HepG2 (cell line): ENCODE measurements around the gene SMARCA4. TPM values are rescaled to one million over a fixed set of nuclear protein-coding genes. Genes with fewer than 3 reads are reported as not detected.

ENCODE experiments used
- ATAC-seq: fragments of 200-7000 bp; cut with Tn5 transposase; 3 replicates; pipeline ENCODE4 v1.9.1; 2020; ENCODE audit warnings: mild to moderate bottlenecking, moderate library complexity
- BruUV-seq: library from RNA; stranded (reverse); fragments of 400-500 nt; replicated peaks from 2 replicates; lab custom pipeline; 2021; lab: Mats Ljungman, UMichigan
- CTCF ChIA-PET: fragments of 300-600 bp; formaldehyde crosslinking; extraction: SDS; loops from one replicate; lab custom pipeline; 2021; ENCODE audit warnings: low total read pairs, inconsistent platforms, low intra/inter-chr PET ratio; lab: Yijun Ruan, JAX
- POLR2A ChIA-PET: fragments of 350-600 bp; sonication (Branson Sonifier 250); formaldehyde crosslinking; loops from one replicate; lab custom pipeline; 2020; ENCODE audit warnings: antibody characterized with exemption, inconsistent platforms; lab: Yijun Ruan, JAX
- DNase-seq: peaks from one replicate; pipeline ENCODE4 v3.0.0-alpha.2; 2015; ENCODE audit warnings: low spot score
- FAIRE-seq: peaks from 3 replicates; lab custom pipeline; 2011; peaks lifted over from hg19 to GRCh38; lab: Jason Lieb, UNC
- H2AFZ ChIP-seq: one replicate; pipeline ENCODE4 v1.6.1; 2011; ENCODE audit warnings: low read length, inconsistent platforms
- H3K27ac ChIP-seq: fragments of 300-600 bp; 3 replicates; pipeline ENCODE4 v1.8.0; 2011; ENCODE audit warnings: mixed run types, mild to moderate bottlenecking, mixed read lengths, low read length, inconsistent platforms; ENCODE audit not compliant: insufficient read depth; ENCODE audit errors: extremely low read length
- H3K27me3 ChIP-seq, 2 experiments: fragments of 200-600 bp in 1 of 2; 2 replicates in 1 of 2; 3 replicates in 1 of 2; pipeline versions ENCODE4 v1.6.0 to v1.8.0; 2011; ENCODE audit warnings: low read length in 2 of 2, mild to moderate bottlenecking in 2 of 2, moderate library complexity in 2 of 2, inconsistent platforms in 1 of 2; ENCODE audit not compliant: insufficient read depth in 2 of 2, control insufficient read depth in 1 of 2
- H3K36me3 ChIP-seq, 2 experiments: fragments of 200-600 bp in 1 of 2; replicated peaks in 1 of 2; 2 replicates in 1 of 2; 3 replicates in 1 of 2; pipeline versions ENCODE4 v1.5.1 to v1.8.0; 2011; ENCODE audit warnings: low read length in 2 of 2, inconsistent platforms in 1 of 2; ENCODE audit not compliant: insufficient read depth in 2 of 2, control insufficient read depth in 1 of 2
- H3K4me1 ChIP-seq: 2 replicates; pipeline ENCODE4 v1.5.1; 2012; ENCODE audit warnings: low read length, inconsistent platforms; ENCODE audit not compliant: insufficient read depth
- H3K4me2 ChIP-seq: 2 replicates; pipeline ENCODE4 v1.6.0; 2011; ENCODE audit warnings: low read depth, low read length, inconsistent platforms
- H3K4me3 ChIP-seq, 3 experiments: fragments of 200-600 bp in 1 of 3; sonication (generic), shearing (Covaris generic) in 1 of 3; replicated peaks in 1 of 3; 2 replicates each; pipeline ENCODE4 v1.5.1; 2011 to 2016; ENCODE audit warnings: low read length in 3 of 3, inconsistent platforms in 2 of 3, low read depth in 2 of 3, mild to moderate bottlenecking in 2 of 3, control low read depth in 1 of 3, mixed read lengths in 1 of 3; ENCODE audit not compliant: insufficient read depth in 1 of 3
- H3K79me2 ChIP-seq: one replicate; pipeline ENCODE4 v1.6.1; 2011; ENCODE audit warnings: low read length, inconsistent platforms; ENCODE audit not compliant: insufficient read depth
- H3K9ac ChIP-seq: 2 replicates; pipeline ENCODE4 v1.6.0; 2011; ENCODE audit warnings: mild to moderate bottlenecking, low read depth, low read length, inconsistent platforms; ENCODE audit not compliant: insufficient read depth
- H3K9me3 ChIP-seq: 2 replicates; pipeline ENCODE4 v1.5.1; 2012; ENCODE audit warnings: mild to moderate bottlenecking, low read length
- H4K20me1 ChIP-seq: 2 replicates; pipeline ENCODE4 v1.6.0; 2011; ENCODE audit warnings: inconsistent platforms, mild to moderate bottlenecking, low read length, moderate library complexity; ENCODE audit not compliant: insufficient read depth
- AFF4 ChIP-seq: sonication (generic); formaldehyde crosslinking; IDR thresholded peaks from 2 replicates; pipeline ENCODE4 v1.4.0; 2020; ENCODE audit warnings: missing genetic modification reagents
- ELF3 ChIP-seq: IDR thresholded peaks from 2 replicates; pipeline ENCODE4 v1.6.1; 2016; ENCODE audit warnings: missing genetic modification reagents, missing compliant biosample characterization
- HOXA5 ChIP-seq: sonication (generic); formaldehyde crosslinking; IDR thresholded peaks from 2 replicates; pipeline ENCODE4 v1.4.0; 2020; ENCODE audit warnings: missing genetic modification reagents
- KAT8 ChIP-seq: IDR thresholded peaks from 2 replicates; pipeline ENCODE4 v1.6.1; 2016; ENCODE audit warnings: missing genetic modification reagents, missing compliant biosample characterization
- KDM3A ChIP-seq: IDR thresholded peaks from 2 replicates; pipeline ENCODE4 v1.6.1; 2018; ENCODE audit warnings: low read depth, missing compliant biosample characterization
- LCORL ChIP-seq, 2 experiments: fragments of 450-650 bp in 1 of 2; sonication (generic) in 1 of 2; formaldehyde crosslinking in 1 of 2; IDR thresholded peaks; 2 replicates each; pipeline versions ENCODE4 v1.5.0 to v1.6.1; 2017 to 2020; ENCODE audit warnings: antibody characterized with exemption in 1 of 2, missing genetic modification reagents in 1 of 2
- MXI1 ChIP-seq: IDR thresholded peaks from 3 replicates; pipeline ENCODE4 v1.6.1; 2012; ENCODE audit warnings: low read depth, low read length, inconsistent platforms, borderline replicate concordance
- NCOA1 ChIP-seq: sonication (generic); formaldehyde crosslinking; IDR thresholded peaks from 2 replicates; pipeline ENCODE4 v1.9.0; 2021; ENCODE audit warnings: missing genetic modification reagents
- PBX3 ChIP-seq: sonication (generic); formaldehyde crosslinking; IDR thresholded peaks from 2 replicates; pipeline ENCODE4 v1.8.1; 2023; ENCODE audit warnings: missing genetic modification reagents, inconsistent platforms, borderline replicate concordance
- SNRNP70 ChIP-seq: fragments of 200-400 bp; formaldehyde crosslinking; IDR thresholded peaks from 2 replicates; pipeline ENCODE4 v1.6.1; 2017; ENCODE audit warnings: mild to moderate bottlenecking, low read depth, low read length, moderate library complexity
- TAF1 ChIP-seq: sonication (generic); formaldehyde crosslinking; IDR thresholded peaks from 2 replicates; pipeline ENCODE4 v1.4.0; 2020; ENCODE audit warnings: missing genetic modification reagents
- ZBTB42 ChIP-seq: sonication (generic); formaldehyde crosslinking; IDR thresholded peaks from 2 replicates; pipeline ENCODE4 v1.5.0; 2020; ENCODE audit warnings: mild to moderate bottlenecking, missing genetic modification reagents
- ZNF124 ChIP-seq: sonication (generic); formaldehyde crosslinking; IDR thresholded peaks from 2 replicates; pipeline ENCODE4 v1.4.0; 2020; ENCODE audit warnings: missing genetic modification reagents
- ZNF567 ChIP-seq: sonication (generic); formaldehyde crosslinking; IDR thresholded peaks from 2 replicates; pipeline ENCODE4 v1.8.1; 2023; ENCODE audit warnings: mild to moderate bottlenecking, missing genetic modification reagents, borderline replicate concordance
- ZNF674 ChIP-seq: sonication (generic); formaldehyde crosslinking; IDR thresholded peaks from 2 replicates; pipeline ENCODE4 v1.5.0; 2020; ENCODE audit warnings: low read depth, mild to moderate bottlenecking, missing genetic modification reagents
- ZNF770 ChIP-seq: sonication (generic); formaldehyde crosslinking; IDR thresholded peaks from 2 replicates; pipeline ENCODE4 v1.5.0; 2020; ENCODE audit warnings: mild to moderate bottlenecking, missing genetic modification reagents
- WGBS: methylation state at CpG from one replicate; pipeline ENCODE4 v1.1.6; 2017; ENCODE audit warnings: low lambda C conversion rate; 5-methylcytosine and 5-hydroxymethylcytosine counted together
- in situ Hi-C: cut with HindIII; loops from 2 replicates; pipeline ENCODE4 v1.10.0; 2017; ENCODE audit warnings: low pct_unique_long_range_greater_than_20kb; ENCODE audit not compliant: extremely low pct_ligation_motif_present
- intact Hi-C: fragments of 100-400 bp; cut with micrococcal nuclease; formaldehyde crosslinking; loops from one replicate; pipeline ENCODE4 v1.10.0; 2022; ENCODE audit not compliant: unreplicated experiment
- polyA plus RNA-seq, 8 experiments: library from polyadenylated mRNA; depleted of rRNA in 3 of 8; stranded (reverse) in 7 of 8; unstranded in 1 of 8; fragments of >200 nt; fragmentation: Illumina TruSeq in 4 of 8; extraction: Trizol in 4 of 8; gene quantifications; 2 replicates each; pipeline versions ENCODE4 v1.2.1 to v1.2.3, GENCODE V29; 2011 to 2016; ENCODE audit warnings: low read depth in 4 of 8, missing spikeins in 1 of 8, mixed read lengths in 1 of 8; ENCODE audit not compliant: insufficient read depth in 1 of 8
- total RNA-seq, 5 experiments: library from RNA; depleted of rRNA; stranded (reverse); fragments of >200 nt; fragmentation: Illumina TruSeq; extraction: Trizol; gene quantifications; 2 replicates each; pipeline ENCODE4 v1.2.3, GENCODE V29; 2016; ENCODE audit warnings: low read depth in 1 of 5

The SMARCA4 gene
- total and polyA plus RNA-seq, 2 of the 13 experiments (the other 11 are each of a cell fraction or from before 2014, with no cell fraction given): 25.4 to 45.9 TPM

GRCh38 chr19:11090997-11091702 lies 130.3 kb downstream of the SMARCA4 start:
- peaks cover 55% of the 10 kb centered on the region for H4K20me1 ChIP-seq
- peak overlapping the region; percentile 99 for H3K4me2 ChIP-seq
- no peak overlapping the region for H2AFZ ChIP-seq
- TSS peak; percentile 87 for BruUV-seq
- H3K4me1 ChIP-seq: peaks cover 64% of the 10 kb centered on the region
- intact Hi-C loops: no loop called here
- CTCF ChIA-PET: no interaction called here
- H3K9me3 ChIP-seq: no peaks in the 10 kb centered on the region
- in situ Hi-C loops: no loop called here
- DNase-seq: no peak
- H3K36me3 ChIP-seq: peaks cover 5 to 23% of the 10 kb centered on the region in 2 experiments; a peak in 4 of 5 replicates
- ATAC-seq: no peak
- H3K9ac ChIP-seq: peak overlapping the region; percentile 99
- POLR2A ChIA-PET: interaction anchor here (0.9 to 2.5 kb wide), 8 partner anchors 12 to 255 kb away, joined by 3 to 8 read pairs (median 4); partner anchors contain the start of gene TMED1
- no peak for FAIRE-seq
- peak overlapping the region; percentile 100 for H3K27ac ChIP-seq
- 21% methylated on average over 11 of the region's 11 CpGs for WGBS
- peak overlapping the region; percentile 93 to 94 (median 93) for H3K4me3 ChIP-seq
- H3K27me3 ChIP-seq: no peaks in the 10 kb centered on the region; a peak in 1 of 5 replicates
- peaks cover 64% of the 10 kb centered on the region for H3K79me2 ChIP-seq
- TF ChIP-seq ZNF674 (CRISPR knock-in tag): 0 out of 2 replicates have a peak, but pooled peaks have one; percentile 9
- TF ChIP-seq ZBTB42: 0 out of 2 replicates have a peak, but pooled peaks have one; percentile 5
- 0 out of 3 replicates have a peak, but pooled peaks have one; percentile 5 for TF ChIP-seq MXI1
- TF ChIP-seq PBX3 (CRISPR knock-in tag): 0 out of 2 replicates have a peak, but pooled peaks have one; percentile 8
- 0 out of 2 replicates have a peak, but pooled peaks have one; percentile 15 for TF ChIP-seq HOXA5 (CRISPR knock-in tag)
- TF ChIP-seq KAT8 (CRISPR knock-in tag): 0 out of 2 replicates have a peak, but pooled peaks have one; percentile 37
- peak; percentile 85 for TF ChIP-seq ZNF770 (CRISPR knock-in tag)
- 0 out of 2 replicates have a peak, but pooled peaks have one; percentile 35 for TF ChIP-seq ZNF124 (CRISPR knock-in tag)
- TF ChIP-seq LCORL (IDR thresholded peaks at IDR 0.05): no peak
- TF ChIP-seq LCORL (CRISPR knock-in tag; IDR thresholded peaks at IDR 0.05): 0 out of 2 replicates have a peak, but pooled peaks have one; percentile 26
- TF ChIP-seq NCOA1: 0 out of 2 replicates have a peak, but pooled peaks have one; percentile 43
- no peak for TF ChIP-seq ELF3 (CRISPR knock-in tag)
- TF ChIP-seq KDM3A (CRISPR knock-in tag): 0 out of 2 replicates have a peak, but pooled peaks have one; percentile 12
- TF ChIP-seq AFF4 (CRISPR knock-in tag): peak; percentile 1; the same call in 1 of the 2 replicates
- 0 out of 2 replicates have a peak, but pooled peaks have one; percentile 36 for TF ChIP-seq ZNF567 (CRISPR knock-in tag)
- no peak for TF ChIP-seq TAF1 (CRISPR knock-in tag)
- TF ChIP-seq SNRNP70: no peak
